Stomach (tissue), 4 donors: ENCODE data around the gene B4GALNT1.

ENCODE experiments used
- CTCF ChIP-seq, 7 experiments: fragments of 450-650 bp in 4 of 7; fragments of 200-600 bp in 3 of 7; sonication (generic) in 3 of 7; IDR thresholded peaks; one replicate each; pipeline ENCODE4 v1.5.1; 2016 to 2019; ENCODE audit warnings: antibody characterized with exemption in 7 of 7, control low read depth in 2 of 7, mild to moderate bottlenecking in 1 of 7
- POLR2AphosphoS5 ChIP-seq, 3 donors: sonication (generic); formaldehyde crosslinking; IDR thresholded peaks; one replicate each; pipeline ENCODE4 v1.6.1; 2016; ENCODE audit warnings: antibody characterized with exemption in 3 of 3

GRCh38 chr12:57606821-57607220 lies 26.2 kb downstream of the B4GALNT1 start:
- no peak for TF ChIP-seq CTCF (IDR thresholded peaks at IDR 0.05)
- no peak for TF ChIP-seq POLR2AphosphoS5 (IDR thresholded peaks at IDR 0.05)
